Germinal center (tissue), 1 donor: ENCODE measurements around the gene STXBP3.
A peak's percentile ranks its signal among the peaks of the same experiment; 100 is the strongest.
"Not testable (repeated sequence)": the region's sequence is repeated elsewhere in the genome, so short reads cannot be mapped to it uniquely, and the experiment has no call there.

Experiments
- DNase-seq: peaks from one replicate; pipeline ENCODE4 v3.0.0; 2012; ENCODE audit warnings: mixed read lengths, low spot score

Gene STXBP3

GRCh38 chr1:108732398-108732797, 14.1 kb upstream of the STXBP3 start:
- DNase-seq, result no peak

GRCh38 chr1:108734171-108734865, 12.2 kb upstream of the STXBP3 start:
- DNase-seq, result no peak

- DNase-seq, result no peak
Observed at GRCh38 chr1:108742253-108742652, 4.2 kb upstream of the STXBP3 start.

- no peak for DNase-seq
Observed at GRCh38 chr1:108745980-108746381, 493 bp upstream of the STXBP3 start.

GRCh38 chr1:108747171-108747850, 837 bp downstream of the STXBP3 start:
- peak; percentile 38 for DNase-seq

- DNase-seq, result no peak
Observed at GRCh38 chr1:108747898-108748297, 1.4 kb downstream of the STXBP3 start.

GRCh38 chr1:108749081-108749480, 2.6 kb downstream of the STXBP3 start:
- DNase-seq, result no peak

GRCh38 chr1:108750476-108751181, 4.2 kb downstream of the STXBP3 start:
- DNase-seq, result no peak

GRCh38 chr1:108753363-108753762, 6.9 kb downstream of the STXBP3 start:
- no peak for DNase-seq

GRCh38 chr1:108758796-108759195, 12.3 kb downstream of the STXBP3 start:
- DNase-seq, result no peak

GRCh38 chr1:108767115-108767514, 20.6 kb downstream of the STXBP3 start:
- DNase-seq, result no peak

GRCh38 chr1:108767708-108768107, 21.2 kb downstream of the STXBP3 start:
- no peak for DNase-seq

- no peak for DNase-seq
Observed at GRCh38 chr1:108777839-108778238, 31.4 kb downstream of the STXBP3 start.

GRCh38 chr1:108779455-108779854, 33.0 kb downstream of the STXBP3 start:
- no peak for DNase-seq

- no peak for DNase-seq
Observed at GRCh38 chr1:108780937-108781574, 34.6 kb downstream of the STXBP3 start.

- not testable (repeated sequence) for DNase-seq
Observed at GRCh38 chr1:108781575-108781944, 35.1 kb downstream of the STXBP3 start.

- no peak for DNase-seq
Observed at GRCh38 chr1:108785264-108785663, 38.8 kb downstream of the STXBP3 start.

GRCh38 chr1:108785880-108786279, 39.4 kb downstream of the STXBP3 start:
- no peak for DNase-seq

GRCh38 chr1:108791790-108792189, 45.3 kb downstream of the STXBP3 start:
- no peak for DNase-seq

GRCh38 chr1:108792420-108792819, 45.9 kb downstream of the STXBP3 start:
- DNase-seq, result no peak

- DNase-seq, result no peak
Observed at GRCh38 chr1:108799001-108799400, 52.5 kb downstream of the STXBP3 start.

- DNase-seq, result no peak
Observed at GRCh38 chr1:108801101-108801500, 54.6 kb downstream of the STXBP3 start.

GRCh38 chr1:108803548-108803947, 57.1 kb downstream of the STXBP3 start:
- no peak for DNase-seq
